ENCODE results near the gene CTNNA2. TPM values are rescaled to one million over a fixed set of nuclear protein-coding genes. Genes with fewer than 3 reads are reported as not detected.

CTNNA2 gene
- total RNA-seq, 1 experiment from 2014 or later = 5.5 TPM

- Mint-ChIP-seq H3K27me3 (ENCODE audit: low read depth) (no peaks in the 10 kb centered on the region), H3K4me3 (no peak overlapping the region), H3K36me3 (ENCODE audit: insufficient read depth in 1 of 3, low read depth in 3 of 3) (no peaks in the 10 kb centered on the region), H3K9me3 (peaks cover 0 to 3% of the 10 kb centered on the region in 2 experiments; a peak in 1 of 5 replicates), H3K27ac (no peak overlapping the region), H3K4me1 (peaks cover 10% of the 10 kb centered on the region in 2 experiments)
- no peak overlapping the region for H2BK120ac ChIP-seq (ENCODE audit: low read depth, low read length, poor library complexity, severe bottlenecking)
- no peak overlapping the region for H3T11ph ChIP-seq (ENCODE audit: low read length)
- WGBS (ENCODE audit: extremely low coverage, insufficient read length, low lambda C conversion rate) = no CpG with 5 or more reads among the region's 6 CpGs
- no peak overlapping the region for H4K5ac ChIP-seq (ENCODE audit: insufficient read length, low read depth, low read length)
- H3K18ac ChIP-seq (ENCODE audit: insufficient read length, low read depth, low read length) = no peak overlapping the region
- H2BK20ac ChIP-seq (ENCODE audit: low read depth, low read length, poor library complexity, severe bottlenecking) = no peak overlapping the region
- no peak overlapping the region for H2AK5ac ChIP-seq (ENCODE audit: insufficient read length, low read length)
- no peak overlapping the region for H4K8ac ChIP-seq (replicated peaks; ENCODE audit: insufficient read length, low read depth, low read length)
- H3K27ac ChIP-seq (ENCODE audit: insufficient read length, low read depth, low read length) = no peak overlapping the region
- no peak for DNase-seq
- no peak overlapping the region for H4K91ac ChIP-seq (ENCODE audit: insufficient read length, low read depth, low read length)
- no peak for TF ChIP-seq CTCF (conservative IDR thresholded peaks at IDR 0.05)
- H2AFZ ChIP-seq (ENCODE audit: low read length) = no peak overlapping the region
- H3K56ac ChIP-seq (ENCODE audit: insufficient read length, low read depth, low read length) = no peak overlapping the region
- no peak overlapping the region for H3K4me2 ChIP-seq (ENCODE audit: insufficient read depth, insufficient read length, low read length)
- H3K79me1 ChIP-seq (ENCODE audit: insufficient read depth, low read depth, low read length, poor library complexity, severe bottlenecking) = no peaks in the 10 kb centered on the region
- no peaks in the 10 kb centered on the region for H3K79me2 ChIP-seq (ENCODE audit: insufficient read depth, low read length)
- no peak overlapping the region for H3K23ac ChIP-seq (ENCODE audit: insufficient read length, low read depth, low read length)
- H2BK15ac ChIP-seq (ENCODE audit: low read depth, low read length) = no peak overlapping the region
- no peaks in the 10 kb centered on the region for H3K27me3 ChIP-seq (ENCODE audit: insufficient read depth, low read length)
- no peaks in the 10 kb centered on the region for H3K23me2 ChIP-seq (ENCODE audit: insufficient read length, low read depth, low read length, poor library complexity, severe bottlenecking)
- peaks cover 4% of the 10 kb centered on the region; the same call in 1 of the 2 replicates for H3K4me1 ChIP-seq (ENCODE audit: insufficient read depth, low read length)
- H3K4ac ChIP-seq (ENCODE audit: low read depth, low read length) = no peak overlapping the region
- no peak overlapping the region for H3K9ac ChIP-seq (ENCODE audit: extremely low read depth, insufficient read length, low read length)
- H3K14ac ChIP-seq (ENCODE audit: insufficient read depth, low read length) = no peak overlapping the region
- no peak overlapping the region for H2BK5ac ChIP-seq (ENCODE audit: insufficient read length, low read length)
- H4K20me1 ChIP-seq (ENCODE audit: control insufficient read depth, insufficient read depth, insufficient read length) = no peaks in the 10 kb centered on the region
- no peak overlapping the region for H2BK12ac ChIP-seq (ENCODE audit: insufficient read length, low read depth, low read length)
- no peaks in the 10 kb centered on the region for H3K9me3 ChIP-seq (ENCODE audit: control insufficient read depth, low read depth, low read length)
These were observed 907.8 kb downstream of the CTNNA2 start for GRCh38 chr2:80420530-80421208.

All from H9 (cell line).